NCI-H2227 (cell line): ENCODE data around the gene PRRT2.
"Not testable (repeated sequence)": the region's sequence is repeated elsewhere in the genome, so short reads cannot be mapped to it uniquely, and the experiment has no call there.

Experiments
- DNase-seq: peaks from one replicate; lab custom pipeline; 2025; ENCODE audit not compliant: unreplicated experiment; lab: John Stamatoyannopoulos, UW

PRRT2 gene

DNA sequence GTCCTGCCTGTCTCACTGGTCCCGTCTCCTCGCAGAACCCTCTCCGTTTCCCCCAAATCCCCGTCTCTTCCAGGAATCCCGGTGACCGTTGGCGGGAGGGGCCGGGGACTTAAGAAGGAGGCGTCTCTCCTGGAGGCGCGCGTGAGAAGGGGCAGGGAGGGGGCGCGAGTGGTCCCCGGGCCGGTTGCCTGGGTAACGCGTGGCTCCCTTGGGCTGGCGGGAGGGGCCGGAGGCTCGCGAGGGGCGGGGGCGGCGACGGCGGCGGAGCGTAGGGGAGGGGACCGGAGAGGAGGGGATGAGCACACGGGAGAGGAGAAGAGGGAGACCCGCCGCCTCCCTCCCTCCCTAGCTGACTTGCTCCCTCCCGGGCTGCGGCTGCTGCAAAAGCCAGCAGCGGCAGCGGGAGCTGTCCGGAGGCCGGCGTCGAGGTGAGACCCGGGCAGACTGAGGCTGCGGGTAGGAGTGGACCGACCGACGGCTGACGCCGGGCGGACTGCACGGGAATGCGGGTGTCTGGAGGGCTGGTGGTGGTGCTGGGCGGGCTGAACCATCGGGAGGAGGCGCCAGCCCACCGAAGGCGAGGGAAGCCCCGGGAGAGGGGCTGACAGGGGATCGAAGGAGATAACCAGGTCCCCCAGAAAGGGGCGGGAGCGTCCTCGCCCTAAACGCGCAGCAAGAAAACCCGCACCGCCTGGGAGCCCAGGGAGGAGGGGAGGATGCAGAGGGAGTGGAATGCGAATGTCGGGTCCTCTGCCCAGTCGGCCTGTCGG lies at the start of gene PRRT2:
Gene PRRT2, plus strand, starts transcription at position 298 of the 770 bp plus-strand sequence. CDS start 862 bp downstream, outside the sequence.
- peak; percentile 94 for DNase-seq

DNA sequence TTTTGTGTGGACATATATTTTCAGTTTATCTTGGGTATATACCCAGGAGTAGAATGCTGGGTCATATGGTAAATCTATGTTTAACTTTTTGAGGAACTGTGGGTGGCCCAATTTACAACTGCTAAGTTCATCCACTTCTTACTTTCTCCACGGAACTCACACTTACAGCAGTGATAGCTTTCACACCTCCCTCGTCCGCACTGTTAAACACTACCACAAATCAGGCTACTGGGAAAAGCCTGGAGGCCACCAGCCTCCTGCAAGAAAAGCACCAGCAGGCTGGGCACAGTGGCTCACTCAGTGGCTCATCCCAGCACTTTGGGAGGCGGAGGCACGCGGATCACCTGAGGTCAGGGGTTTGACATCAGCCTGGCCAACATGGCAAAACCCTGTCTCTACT lies 48.7 kb upstream of the PRRT2 start:
- DNase-seq = no peak

DNA sequence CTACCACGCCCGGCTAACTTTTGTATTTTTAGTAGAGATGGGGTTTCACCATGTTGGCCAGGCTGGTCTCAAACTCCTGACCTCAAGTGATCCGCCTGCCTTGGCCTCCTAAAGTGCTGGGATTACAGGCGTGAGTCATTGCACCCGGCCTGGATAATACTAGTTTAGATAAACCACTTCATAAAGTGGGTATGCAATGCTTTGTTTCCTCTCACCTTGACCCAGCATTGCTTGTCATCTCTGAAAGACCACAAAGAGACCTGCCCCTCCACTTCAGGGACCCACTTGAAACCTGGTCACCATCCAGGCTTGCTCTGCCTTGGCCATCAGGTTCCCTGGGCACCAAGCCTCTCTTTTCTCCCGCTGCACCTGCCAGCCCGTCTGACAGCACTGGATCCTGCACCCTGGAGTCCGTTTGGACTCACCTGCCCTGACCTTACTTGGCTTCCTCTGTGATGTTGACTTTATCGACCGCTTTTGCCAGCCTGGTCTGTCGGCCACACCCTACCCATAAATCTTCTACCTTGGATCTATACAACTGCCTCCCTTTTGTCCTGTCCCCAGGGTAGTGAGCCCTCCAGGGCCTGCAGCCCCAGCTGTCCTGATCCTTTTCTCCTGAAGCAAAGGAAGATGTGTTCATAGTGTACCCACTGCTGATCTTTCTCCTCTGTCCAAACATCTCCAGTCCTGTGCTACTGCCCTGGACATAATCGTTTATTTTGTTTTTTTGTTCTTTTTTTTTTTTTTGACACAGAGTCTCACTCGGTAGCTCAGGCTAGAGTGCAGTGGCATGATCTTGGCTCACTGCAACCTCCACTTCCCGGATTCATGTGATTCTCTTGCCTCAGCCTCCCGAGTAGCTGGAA lies 46.6 kb upstream of the PRRT2 start:
- DNase-seq = no peak

DNA sequence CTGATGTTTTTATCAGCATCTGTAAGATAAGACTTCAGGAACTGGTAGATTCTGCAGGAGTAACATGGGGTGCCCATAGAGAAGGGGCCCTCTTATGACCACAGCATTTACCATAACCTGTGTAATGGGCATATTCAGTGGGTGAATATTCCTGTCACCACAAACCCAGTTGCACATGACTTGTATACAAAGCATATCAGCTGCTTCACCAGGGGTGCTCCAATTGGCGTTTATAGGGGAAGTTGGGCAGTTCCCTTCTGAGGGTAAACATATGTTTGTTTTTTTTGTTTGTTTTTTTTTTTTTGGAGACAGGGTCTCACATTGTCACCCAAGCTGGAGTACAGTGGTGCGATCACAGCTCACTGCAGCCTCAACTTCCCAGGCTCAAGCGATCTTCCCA lies 45.4 kb upstream of the PRRT2 start:
- DNase-seq = no peak

DNA sequence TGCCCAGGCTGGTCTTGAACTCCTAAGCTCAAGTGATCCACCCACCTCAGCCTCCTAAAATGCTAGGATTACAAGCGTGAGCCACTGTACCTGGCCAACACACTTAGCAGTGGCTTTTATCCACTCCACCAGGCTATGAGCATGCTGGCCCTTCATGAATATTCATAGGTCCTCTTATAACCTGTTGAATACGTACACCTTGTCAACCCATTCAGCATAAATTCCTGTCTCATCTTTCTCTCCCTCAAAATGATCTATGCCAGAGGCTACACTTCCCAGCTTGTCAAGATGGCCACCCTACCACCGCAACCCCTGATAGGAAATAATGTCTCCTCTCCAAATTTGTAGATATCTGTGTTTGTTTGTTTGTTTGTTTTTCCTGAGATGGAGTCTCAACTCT lies 44.9 kb upstream of the PRRT2 start:
- no peak for DNase-seq

DNA sequence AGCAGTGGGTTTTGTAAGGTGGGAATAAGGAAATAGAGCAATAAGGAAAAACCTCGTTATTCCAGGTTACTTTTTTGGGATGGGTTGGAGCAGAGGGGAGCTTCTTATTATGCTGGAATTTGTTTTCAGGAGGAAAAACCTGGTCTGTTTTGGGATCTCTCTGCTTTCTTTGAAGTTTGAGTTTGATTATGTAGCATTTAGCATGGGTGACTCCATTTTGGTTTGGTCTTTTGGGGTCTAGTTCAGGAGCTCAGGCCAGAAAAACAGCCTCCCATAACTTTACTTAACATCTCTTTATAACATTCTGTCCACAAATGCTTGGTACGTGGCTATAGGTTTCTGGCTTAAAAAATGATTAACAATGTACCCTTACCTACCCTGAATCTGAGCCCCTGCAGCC lies 42.5 kb upstream of the PRRT2 start:
- no peak for DNase-seq

DNA sequence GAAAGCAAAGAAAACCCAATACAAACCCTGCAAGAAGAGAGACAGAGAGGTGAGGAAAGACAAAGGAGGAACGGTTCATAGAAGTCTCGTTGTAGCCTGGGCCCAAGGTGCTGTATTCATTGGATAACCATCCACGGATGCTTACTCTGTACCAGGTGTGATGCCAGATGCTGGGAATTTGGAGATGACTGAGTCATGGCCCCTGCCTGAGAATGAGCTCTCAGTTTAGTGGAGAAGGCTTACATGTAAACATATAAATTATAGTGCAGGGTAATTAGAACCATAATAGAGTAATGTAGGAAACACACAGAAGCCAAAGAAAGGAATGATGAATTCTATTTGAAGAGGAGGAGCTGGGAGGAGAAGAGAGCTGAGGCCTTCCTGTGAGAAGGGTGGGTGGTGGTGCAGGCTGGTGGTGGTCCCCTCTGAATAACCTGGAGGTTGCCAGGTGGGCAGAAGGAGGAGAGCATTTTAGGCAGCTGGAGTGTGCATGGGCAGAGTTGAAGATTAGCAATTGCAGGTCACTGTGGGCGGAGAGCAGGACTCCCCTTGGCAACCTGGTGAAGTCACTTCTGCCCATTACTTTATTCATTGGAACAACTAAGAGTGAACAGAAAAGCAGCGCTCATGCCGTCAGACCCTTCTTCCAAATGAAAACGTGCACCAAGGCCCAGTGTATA lies 41.6 kb upstream of the PRRT2 start:
- DNase-seq = no peak

DNA sequence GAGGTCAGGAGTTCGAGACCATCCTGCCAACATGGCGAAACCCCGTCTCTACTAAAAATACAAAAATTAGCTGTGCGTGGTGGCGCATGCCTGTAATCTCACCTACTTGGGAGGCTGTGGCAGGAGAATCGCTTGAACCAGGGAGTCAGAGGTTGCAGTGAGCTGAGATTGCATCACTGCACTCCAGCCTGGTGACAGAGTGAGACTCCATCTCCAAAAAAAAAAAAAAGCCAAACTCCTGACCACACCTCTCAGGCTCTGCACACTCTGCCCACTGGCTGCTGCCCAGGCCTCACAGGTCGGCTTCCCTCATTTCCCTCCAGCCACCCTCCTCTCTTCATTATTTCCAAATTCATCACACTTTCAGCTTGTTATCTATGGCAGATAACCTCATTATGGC lies 39.7 kb upstream of the PRRT2 start:
- DNase-seq = not testable (repeated sequence)

DNA sequence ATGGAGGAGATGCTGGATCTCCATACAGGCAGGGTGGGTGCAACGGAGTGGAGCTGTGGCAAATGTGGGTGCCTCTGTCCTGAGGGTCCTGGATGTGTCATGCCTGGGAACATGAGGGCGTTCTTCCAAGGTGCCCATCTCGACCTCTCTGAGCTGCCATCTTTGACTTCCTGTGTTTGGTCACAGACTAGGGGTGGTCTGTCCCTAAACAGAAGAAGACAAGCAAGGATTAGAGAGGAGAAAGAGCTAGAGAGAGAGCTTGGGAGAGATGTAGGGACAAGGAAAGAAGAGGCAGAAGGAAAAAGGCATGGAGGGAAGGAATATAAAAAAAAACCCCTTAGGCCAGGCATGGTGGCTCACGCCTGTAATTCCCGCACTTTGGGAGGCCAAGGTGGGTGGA lies 37.3 kb upstream of the PRRT2 start:
- no peak for DNase-seq

DNA sequence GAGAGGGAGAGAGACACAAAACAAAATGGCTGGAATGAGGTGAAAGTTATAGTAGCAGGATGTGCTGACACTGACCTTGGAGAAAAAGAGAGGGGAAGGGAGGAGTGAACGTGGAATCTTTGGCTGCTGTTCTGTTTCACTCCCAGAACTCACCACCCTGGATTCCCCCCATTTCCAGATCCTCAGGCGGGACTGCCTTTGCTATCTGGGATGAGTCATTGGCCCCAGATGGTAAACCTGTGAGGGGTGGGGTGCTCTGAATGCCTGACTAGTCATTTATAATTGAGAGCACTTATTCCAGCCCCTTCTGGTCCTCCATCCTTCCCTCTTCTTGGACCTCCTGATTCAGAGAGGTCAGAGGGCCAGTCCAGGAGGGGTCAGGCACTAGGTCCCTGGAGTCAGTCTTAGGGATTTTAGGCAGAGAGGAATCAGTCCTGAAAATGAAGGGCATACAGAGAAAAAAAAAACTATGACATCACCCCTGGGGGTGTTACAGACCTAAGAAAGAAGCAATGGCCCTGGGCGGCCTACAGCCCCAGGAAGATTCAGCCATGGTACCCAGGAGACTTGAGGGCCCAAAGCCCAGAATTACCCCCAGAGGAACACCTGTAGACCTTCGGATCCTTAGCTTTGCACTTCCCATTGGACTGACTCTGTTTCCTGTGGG lies 36.1 kb upstream of the PRRT2 start:
- no peak for DNase-seq

DNA sequence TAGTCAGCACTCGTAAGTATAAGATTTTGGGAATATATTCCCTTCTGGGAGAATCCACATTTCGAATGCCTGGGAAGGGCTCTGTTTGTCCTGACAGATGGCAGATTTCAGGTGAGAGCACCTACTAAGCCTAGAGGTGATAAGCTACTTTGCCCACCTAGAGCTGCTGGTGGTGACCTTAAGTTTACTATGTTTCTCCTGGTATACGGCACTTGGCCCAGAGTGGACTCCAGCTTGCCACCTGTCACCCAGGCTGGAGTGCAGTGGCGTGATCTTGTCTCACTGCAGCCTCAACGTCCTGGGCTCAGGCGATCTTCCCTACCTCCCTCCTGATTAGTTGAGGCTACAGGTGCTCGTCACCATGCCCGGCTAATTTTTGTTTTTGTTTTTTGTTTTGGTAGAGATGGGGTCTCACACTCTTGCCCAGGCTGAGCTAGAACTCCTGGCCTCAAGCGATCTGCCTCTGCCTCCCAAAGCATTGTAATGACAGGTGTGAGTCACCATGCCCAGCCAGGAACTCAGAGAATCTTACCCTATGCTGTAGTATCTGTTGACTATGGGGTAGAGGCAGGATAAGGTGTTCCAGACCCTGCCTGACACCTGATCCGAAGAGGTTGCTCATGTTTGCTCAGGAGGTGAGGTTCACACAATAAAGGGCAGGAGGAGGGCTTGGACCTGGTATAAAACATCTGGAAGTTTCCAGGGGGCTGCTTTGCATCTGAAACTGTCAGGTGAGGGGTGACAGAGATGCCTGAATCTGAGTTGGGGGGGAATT lies 34.2 kb upstream of the PRRT2 start, which contains the start of gene ZG16:
Gene ZG16, plus strand, starts transcription at position 681 of the 775 bp plus-strand sequence. CDS start 1,011 bp downstream, outside the sequence.
- no peak for DNase-seq

DNA sequence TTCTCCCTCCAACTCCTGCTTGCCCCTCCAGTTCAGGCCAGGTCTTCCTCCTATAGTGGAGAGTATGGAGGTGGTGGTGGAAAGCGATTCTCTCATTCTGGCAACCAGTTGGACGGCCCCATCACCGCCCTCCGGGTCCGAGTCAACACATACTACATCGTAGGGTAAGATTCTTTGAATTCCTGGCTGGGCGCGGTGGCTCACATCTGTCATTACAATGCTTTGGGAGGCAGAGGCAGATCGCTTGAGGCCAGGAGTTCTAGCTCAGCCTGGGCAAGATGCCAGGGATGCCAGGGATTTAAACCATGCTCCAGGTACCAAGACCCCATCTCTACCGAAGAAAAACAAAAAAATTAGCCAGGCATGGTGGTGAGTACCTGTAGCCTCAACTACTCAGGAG lies 32.5 kb upstream of the PRRT2 start:
- no peak for DNase-seq

DNA sequence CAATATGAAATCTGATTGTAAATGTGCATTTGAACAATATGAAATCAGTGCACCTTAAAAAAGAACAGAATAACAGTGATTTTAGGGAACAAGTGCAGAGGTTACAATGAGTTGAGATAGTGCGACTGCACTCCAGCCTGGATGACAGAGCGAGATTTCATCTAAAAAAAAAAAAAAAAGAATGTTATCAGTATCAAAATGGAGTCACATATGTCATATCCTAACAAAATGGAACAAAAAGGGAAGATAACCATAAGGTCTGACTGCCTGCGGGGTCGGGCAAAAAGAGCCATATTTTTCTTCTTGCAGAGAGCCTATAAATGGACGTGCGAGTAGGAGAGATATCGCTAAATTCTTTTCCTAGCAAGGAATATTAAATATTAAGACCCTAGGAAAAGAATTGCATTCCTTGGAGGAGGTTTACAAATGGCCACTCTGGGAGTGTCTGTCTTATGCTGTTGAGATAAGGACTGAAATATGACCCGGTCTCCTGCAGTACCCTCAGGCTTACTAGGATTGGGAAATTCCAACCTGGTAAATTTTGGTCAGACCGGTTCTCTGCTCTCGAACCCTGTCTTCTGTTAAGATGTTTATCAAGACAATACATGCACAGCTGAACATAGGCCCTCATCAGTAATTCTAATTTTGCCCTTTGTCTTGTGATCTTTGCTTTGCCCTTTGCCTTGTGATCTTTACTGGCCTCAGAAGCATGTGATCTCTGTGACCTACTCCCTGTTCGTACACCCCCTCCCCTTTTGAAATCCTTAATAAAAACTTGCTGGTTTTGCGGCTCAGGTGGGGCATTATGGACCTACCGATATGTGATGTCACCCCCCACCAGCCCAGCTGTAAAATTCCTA lies 28.7 kb upstream of the PRRT2 start:
- not testable (repeated sequence) for DNase-seq

DNA sequence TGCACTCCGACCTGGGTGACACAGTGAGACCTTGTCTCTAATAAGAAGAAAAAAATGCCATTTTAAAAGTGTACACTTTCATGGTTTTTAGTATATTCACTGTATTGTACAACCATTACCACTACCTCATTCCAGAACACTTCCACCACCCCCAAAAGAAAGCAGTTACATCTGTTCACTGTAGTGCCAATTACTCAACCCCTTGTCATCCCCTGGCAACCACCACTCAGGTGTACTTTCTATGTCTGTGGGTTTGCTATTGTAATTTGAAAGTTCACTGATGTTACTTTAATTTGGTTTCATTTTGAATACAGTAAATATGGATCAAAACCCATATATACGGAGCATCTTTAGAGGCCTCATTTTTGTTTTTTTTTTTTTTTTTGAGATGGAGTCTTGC lies 27.8 kb upstream of the PRRT2 start:
- DNase-seq = no peak

DNA sequence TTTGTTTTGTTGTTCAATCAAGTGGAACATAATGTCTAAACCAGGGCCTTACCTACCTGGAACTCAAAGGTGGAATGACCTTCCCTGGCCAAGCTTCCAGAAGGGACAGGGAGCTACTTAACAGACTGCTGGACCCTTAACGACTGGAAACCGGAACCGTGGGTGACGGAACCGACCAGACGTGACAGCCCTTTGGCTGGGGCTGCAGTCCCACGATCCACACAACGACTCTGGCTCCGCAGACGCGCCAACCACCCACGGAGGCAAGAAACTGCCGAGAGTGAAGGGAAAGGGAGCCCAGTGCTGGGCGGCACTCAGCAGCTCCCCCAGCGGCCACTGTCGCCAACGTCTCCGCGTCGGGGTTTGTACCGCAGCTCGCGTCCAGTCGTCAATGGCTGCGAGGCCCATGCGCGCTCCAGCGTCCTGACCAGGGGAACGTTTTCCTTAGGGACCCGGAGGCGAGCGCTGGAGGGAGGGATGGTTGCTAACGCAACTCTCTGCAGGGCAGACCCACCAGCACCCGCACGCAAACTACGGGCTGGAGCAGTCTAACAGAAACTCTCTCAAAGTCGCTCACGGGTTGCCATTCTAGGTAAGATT lies 27.0 kb upstream of the PRRT2 start:
- DNase-seq = no peak

DNA sequence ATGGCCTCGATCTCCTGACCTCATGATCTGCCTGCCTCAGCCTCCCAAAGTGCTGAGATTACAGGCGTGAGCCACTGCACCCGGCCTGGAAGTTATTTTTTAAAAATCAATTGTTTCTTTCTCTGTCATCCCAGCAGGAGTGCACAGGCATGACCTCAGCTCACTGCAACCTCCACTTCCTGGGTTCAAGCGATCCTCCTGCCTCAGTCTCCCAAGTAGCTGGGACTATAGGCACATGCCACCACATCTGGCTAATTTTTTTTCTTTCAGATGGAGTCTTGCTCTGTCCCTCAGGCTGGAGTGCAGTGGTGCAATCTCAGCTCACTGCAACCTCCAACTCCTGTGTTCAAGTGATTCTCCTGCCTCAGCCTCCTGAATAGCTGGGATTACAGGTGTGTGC lies 24.8 kb upstream of the PRRT2 start:
- DNase-seq = not testable (repeated sequence)

DNA sequence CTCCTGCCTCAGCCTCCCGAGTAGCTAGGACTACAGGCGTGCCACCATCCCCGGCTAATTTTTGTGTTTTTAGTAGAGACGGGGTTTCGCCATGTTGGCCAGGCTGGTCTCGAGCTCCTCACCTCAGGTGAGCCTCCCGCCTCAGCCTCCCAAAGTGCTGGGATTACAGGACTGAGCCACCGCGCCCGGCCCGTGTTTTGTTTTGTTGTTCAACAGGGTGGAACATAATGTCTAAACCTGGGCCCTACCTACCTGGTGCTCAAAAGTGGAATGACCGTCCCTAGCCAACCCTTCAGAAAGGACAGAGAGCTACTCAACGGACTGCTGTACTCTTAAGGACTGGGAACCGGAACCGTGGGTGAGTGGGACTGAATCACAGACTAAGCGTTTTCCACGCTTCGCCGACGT lies 22.2 kb upstream of the PRRT2 start:
- DNase-seq = no peak

DNA sequence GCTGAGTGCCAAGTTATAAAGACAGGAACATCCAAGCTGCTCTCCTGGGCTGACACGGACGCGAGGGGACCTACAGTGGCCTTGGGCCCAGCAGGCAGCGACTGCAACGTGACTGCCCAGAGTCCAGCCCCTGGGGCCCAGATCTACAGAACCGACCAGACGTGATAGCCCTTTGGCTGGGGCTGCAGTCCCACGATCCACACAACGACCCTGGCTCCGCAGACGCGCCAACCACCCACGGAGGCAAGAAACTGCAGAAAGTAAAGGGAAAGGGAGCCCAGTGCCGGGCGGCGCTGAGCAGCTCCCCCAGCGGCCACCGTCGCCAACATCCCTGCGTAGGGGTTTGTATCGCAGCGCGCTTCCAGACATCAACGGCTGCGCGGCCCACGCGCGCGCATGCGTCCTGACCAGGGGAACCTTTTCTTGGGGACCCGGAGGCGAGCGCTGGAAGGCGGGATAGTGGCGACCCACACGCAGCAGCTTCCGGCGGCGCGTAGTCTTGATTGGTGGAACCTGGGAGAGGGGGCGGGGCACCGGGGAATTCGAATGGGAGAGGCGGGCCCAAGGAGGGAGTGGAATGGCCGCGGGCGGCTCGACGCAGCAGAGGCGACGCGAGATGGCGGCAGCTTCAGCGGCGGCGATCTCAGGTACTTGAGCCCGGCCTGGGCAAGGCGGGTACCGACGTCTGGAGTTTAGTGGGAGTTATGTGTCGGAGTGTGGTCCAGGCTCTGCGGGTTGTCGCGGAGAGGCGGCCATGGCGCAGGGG lies 21.6 kb upstream of the PRRT2 start, which contains the start of gene KIF22:
Gene KIF22, plus strand, starts transcription at position 569 of the 766 bp plus-strand sequence. Its CDS starts 9 bp downstream, at position 578.
- peak; percentile 99 for DNase-seq
